CD4-positive, CD25-positive, alpha-beta regulatory T cell (primary cell): ENCODE measurements around the gene PTCRA. TPM values are rescaled to one million over a fixed set of nuclear protein-coding genes. Genes with fewer than 3 reads are reported as not detected.

ENCODE experiments used
- ATAC-seq, 2 donors: fragments of 150-1000 bp; cut with Tn5 transposase; one replicate each; pipeline ENCODE4 v1.10.0; 2021; ENCODE audit warnings: low read depth in 2 of 2, moderate number of reproducible peaks in 2 of 2, moderate library complexity in 1 of 2
- DNase-seq, 3 donors: peaks; one replicate each; pipeline versions ENCODE4 v3.0.0 to v3.0.0-alpha.2; 2012 to 2022; ENCODE audit warnings: mixed read lengths in 1 of 3
- H3K27ac ChIP-seq: one replicate; pipeline ENCODE4 v1.7.0; 2013; ENCODE audit warnings: mild to moderate bottlenecking, low read length; ENCODE audit not compliant: insufficient read depth, poor library complexity, severe bottlenecking
- H3K27me3 ChIP-seq: one replicate; pipeline ENCODE4 v1.7.0; 2013; ENCODE audit warnings: low read length; ENCODE audit not compliant: control insufficient read depth, insufficient read depth
- H3K36me3 ChIP-seq: one replicate; pipeline ENCODE4 v1.7.0; 2013; ENCODE audit warnings: mild to moderate bottlenecking, low read length, moderate library complexity; ENCODE audit not compliant: control insufficient read depth, insufficient read depth
- H3K4me1 ChIP-seq: 2 replicates; pipeline ENCODE4 v1.7.0; 2013; ENCODE audit warnings: mild to moderate bottlenecking, low read length; ENCODE audit not compliant: insufficient read depth, control insufficient read depth, poor library complexity, severe bottlenecking
- H3K4me3 ChIP-seq: one replicate; pipeline ENCODE4 v1.7.0; 2013; ENCODE audit warnings: low read depth, mild to moderate bottlenecking, low read length, moderate library complexity
- H3K9me3 ChIP-seq, 2 experiments: 1 replicate in 1 of 2; 2 replicates in 1 of 2; pipeline ENCODE4 v1.7.0; 2013; ENCODE audit warnings: low read length in 2 of 2, mild to moderate bottlenecking in 1 of 2, moderate library complexity in 1 of 2; ENCODE audit not compliant: control insufficient read depth in 2 of 2
- H3K27ac Mint-ChIP-seq, 3 donors: one replicate each; pipeline ENCODE4 v1.8.0; 2020 to 2022; ENCODE audit warnings: mild to moderate bottlenecking in 3 of 3, mixed read lengths in 3 of 3, moderate library complexity in 2 of 3
- H3K27me3 Mint-ChIP-seq: one replicate; pipeline ENCODE4 v1.8.0; 2022; ENCODE audit warnings: mild to moderate bottlenecking, mixed read lengths
- H3K36me3 Mint-ChIP-seq: one replicate; pipeline ENCODE4 v1.8.0; 2020; ENCODE audit warnings: mixed read lengths
- H3K4me1 Mint-ChIP-seq, 4 donors: one replicate each; pipeline ENCODE4 v1.8.0; 2020 to 2022; ENCODE audit warnings: mixed read lengths in 4 of 4, mild to moderate bottlenecking in 1 of 4
- H3K4me3 Mint-ChIP-seq, 4 donors: one replicate each; pipeline ENCODE4 v1.8.0; 2020 to 2022; ENCODE audit warnings: mild to moderate bottlenecking in 4 of 4, mixed read lengths in 4 of 4, moderate library complexity in 3 of 4
- H3K9me3 Mint-ChIP-seq, 7 donors: one replicate each; pipeline ENCODE4 v1.8.0; 2020 to 2022; ENCODE audit warnings: mixed read lengths in 7 of 7, mild to moderate bottlenecking in 3 of 7, moderate library complexity in 2 of 7
- polyA plus RNA-seq, 4 donors: library from polyadenylated mRNA; unstranded; fragments of 300-500 nt; fragmentation: Illumina TruSeq; gene quantifications; one replicate each; pipeline ENCODE4 v1.2.3, GENCODE V29; 2021
- total RNA-seq: library from RNA; stranded (reverse); gene quantifications from one replicate; pipeline ENCODE4 v1.2.3, GENCODE V29; 2022

PTCRA gene
- total and polyA plus RNA-seq, 5 donors from 2014 or later: 1.1 TPM; not detected in 4

DNA sequence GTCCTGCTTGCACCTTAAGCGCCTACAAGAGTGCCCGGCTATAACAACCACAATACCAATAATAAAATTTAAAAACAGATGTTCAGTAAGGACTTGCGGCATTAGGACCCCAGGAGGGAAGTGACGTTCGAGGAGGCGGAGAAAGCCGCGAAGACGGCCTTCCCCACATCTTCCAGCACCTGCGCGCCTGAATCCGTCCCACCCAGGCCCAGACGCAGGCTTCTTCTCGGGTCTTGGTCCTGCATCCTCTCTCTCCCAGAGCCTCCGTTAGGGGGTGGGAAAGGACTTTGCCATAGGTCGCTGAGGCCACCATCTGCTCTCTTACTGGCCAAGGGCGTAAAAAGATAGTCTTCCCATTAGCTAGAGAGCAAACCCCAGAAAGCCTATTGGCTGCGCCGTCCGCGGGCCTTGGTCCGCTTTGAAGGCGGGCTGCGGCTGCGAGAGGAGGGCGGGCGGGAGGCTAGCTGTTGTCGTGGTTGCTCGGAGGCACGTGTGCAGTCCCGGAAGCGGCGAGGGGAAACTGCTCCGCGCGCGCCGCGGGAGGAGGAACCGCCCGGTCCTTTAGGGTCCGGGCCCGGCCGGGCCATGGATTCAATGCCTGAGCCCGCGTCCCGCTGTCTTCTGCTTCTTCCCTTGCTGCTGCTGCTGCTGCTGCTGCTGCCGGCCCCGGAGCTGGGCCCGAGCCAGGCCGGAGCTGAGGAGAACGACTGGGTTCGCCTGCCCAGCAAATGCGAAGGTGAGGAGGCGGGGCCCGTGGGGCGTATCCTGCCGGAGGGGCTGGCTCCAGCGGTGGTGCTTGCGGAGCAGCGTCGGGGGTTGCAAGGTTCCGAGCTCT lies 13.3 kb downstream of the PTCRA start, which contains the start of gene CNPY3:
Gene CNPY3 (plus strand): TSS at position 495 of the 835 bp plus-strand sequence. CDS start 91 bp downstream, at position 586.
- peak within 1 kb of the TSS; percentile 97 for H3K27ac ChIP-seq
- H3K27me3 Mint-ChIP-seq: no peaks in the 10 kb centered on the region
- H3K4me1 ChIP-seq: peaks cover 60% of the 10 kb centered on the region
- H3K36me3 ChIP-seq: peaks cover 18% of the 10 kb centered on the region
- peaks cover 18 to 55% (median 32%) of the 10 kb centered on the region in 4 donors for H3K4me1 Mint-ChIP-seq
- H3K9me3 ChIP-seq: no peaks in the 10 kb centered on the region
- ATAC-seq (peak; percentile 87 to 89), DNase-seq (peak; percentile 91 to 99 (median 95))
- peaks cover 0 to 1% (median 0%) of the 10 kb centered on the region in 7 donors for H3K9me3 Mint-ChIP-seq
- H3K4me3 Mint-ChIP-seq: peak within 1 kb of the TSS; percentile 96 to 100 (median 99)
- no peaks in the 10 kb centered on the region for H3K27me3 ChIP-seq
- H3K27ac Mint-ChIP-seq: peak within 1 kb of the TSS; percentile 98 to 100 (median 100)
- H3K4me3 ChIP-seq: peak within 1 kb of the TSS; percentile 96
- H3K36me3 Mint-ChIP-seq: peaks cover 16% of the 10 kb centered on the region

GRCh38 chr6:42929821-42930360 lies 14.0 kb downstream of the PTCRA start:
- H3K4me1 ChIP-seq: peaks cover 60% of the 10 kb centered on the region
- Mint-ChIP-seq H3K27me3 (no peaks in the 10 kb centered on the region), H3K27ac (peak overlapping the region; percentile 98 to 100 (median 100)), H3K36me3 (peaks cover 16% of the 10 kb centered on the region), H3K4me1 (peaks cover 18 to 60% (median 34%) of the 10 kb centered on the region in 4 donors), H3K9me3 (peaks cover 0 to 1% (median 0%) of the 10 kb centered on the region in 7 donors), H3K4me3 (peak overlapping the region; percentile 96 to 100 (median 99))
- H3K36me3 ChIP-seq: peaks cover 23% of the 10 kb centered on the region
- peak overlapping the region; percentile 97 for H3K27ac ChIP-seq
- H3K9me3 ChIP-seq: no peaks in the 10 kb centered on the region
- ATAC-seq (peak; percentile 8), DNase-seq (peak in 2 of 3 donors; percentile 45 to 78)
- H3K4me3 ChIP-seq: peak overlapping the region; percentile 92
- H3K27me3 ChIP-seq: no peaks in the 10 kb centered on the region

- Histone ChIP-seq H3K27ac (peak overlapping the region; percentile 97), H3K27me3 (no peaks in the 10 kb centered on the region), H3K36me3 (peaks cover 48% of the 10 kb centered on the region), H3K9me3 (no peaks in the 10 kb centered on the region), H3K4me1 (peaks cover 57% of the 10 kb centered on the region), H3K4me3 (peak overlapping the region; percentile 37)
- ATAC-seq (no peak), DNase-seq (no peak)
- peaks cover 29% of the 10 kb centered on the region for H3K36me3 Mint-ChIP-seq
- peaks cover 18 to 70% (median 38%) of the 10 kb centered on the region in 4 donors for H3K4me1 Mint-ChIP-seq
- H3K27me3 Mint-ChIP-seq: no peaks in the 10 kb centered on the region
- H3K4me3 Mint-ChIP-seq: peak overlapping the region; percentile 10 to 100 (median 71)
- H3K27ac Mint-ChIP-seq: peak overlapping the region; percentile 82 to 93 (median 90)
- peaks cover 0 to 1% (median 0%) of the 10 kb centered on the region in 7 donors for H3K9me3 Mint-ChIP-seq
These were observed 16.6 kb downstream of the PTCRA start for GRCh38 chr6:42932412-42932811.

DNA sequence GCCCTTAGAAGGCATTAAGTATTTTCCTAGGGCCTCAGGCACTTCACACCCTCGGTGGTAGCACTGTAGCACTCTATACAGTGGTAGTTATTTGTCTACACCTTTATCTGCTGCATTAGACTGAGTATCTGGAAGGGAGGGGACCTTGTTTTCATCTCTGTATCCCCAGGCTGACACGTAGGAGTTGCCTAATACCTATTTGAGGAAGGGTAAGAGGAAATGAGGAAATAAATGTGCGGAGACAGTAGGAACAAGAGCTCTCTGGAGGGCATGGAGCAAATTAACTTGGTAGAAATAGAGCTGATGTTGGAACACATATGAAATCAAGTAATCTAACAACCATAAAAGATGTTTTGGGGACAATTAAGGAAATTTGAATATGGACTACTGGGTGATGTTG lies 17.4 kb downstream of the PTCRA start:
- Histone ChIP-seq H3K4me1 (peaks cover 55% of the 10 kb centered on the region), H3K9me3 (no peaks in the 10 kb centered on the region), H3K36me3 (peaks cover 56% of the 10 kb centered on the region), H3K27me3 (no peaks in the 10 kb centered on the region), H3K27ac (no peak overlapping the region), H3K4me3 (peak overlapping the region; percentile 37)
- Mint-ChIP-seq H3K36me3 (peaks cover 34% of the 10 kb centered on the region), H3K4me3 (peak overlapping the region; percentile 10 to 100 (median 80)), H3K27me3 (no peaks in the 10 kb centered on the region), H3K4me1 (peaks cover 23 to 70% (median 42%) of the 10 kb centered on the region in 4 donors), H3K27ac (peak overlapping the region; percentile 64 to 93 (median 82)), H3K9me3 (peaks cover 0 to 1% (median 0%) of the 10 kb centered on the region in 7 donors)
- ATAC-seq (no peak), DNase-seq (no peak)

DNA sequence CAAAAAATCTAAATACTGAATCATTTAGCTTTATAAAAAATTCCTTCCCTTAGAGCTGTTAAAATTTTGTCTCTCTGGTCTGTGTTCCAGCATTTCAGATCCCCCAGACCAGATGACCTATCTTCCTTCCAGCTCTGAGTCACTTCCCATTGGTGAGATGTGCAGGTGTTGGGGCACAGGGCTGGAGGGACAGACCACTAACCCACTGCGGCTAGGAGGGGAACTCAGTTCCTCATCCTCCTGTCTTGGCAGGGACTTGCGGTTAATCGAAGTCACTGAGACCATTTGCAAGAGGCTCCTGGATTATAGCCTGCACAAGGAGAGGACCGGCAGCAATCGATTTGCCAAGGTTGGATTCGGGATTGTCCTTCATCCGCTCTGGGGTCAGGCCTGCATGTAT lies 19.5 kb downstream of the PTCRA start:
- Histone ChIP-seq H3K36me3 (peaks cover 75% of the 10 kb centered on the region), H3K9me3 (no peaks in the 10 kb centered on the region), H3K27ac (no peak overlapping the region), H3K4me1 (peaks cover 38% of the 10 kb centered on the region), H3K27me3 (no peaks in the 10 kb centered on the region), H3K4me3 (no peak overlapping the region)
- Mint-ChIP-seq H3K9me3 (no peaks in the 10 kb centered on the region), H3K27ac (peak overlapping the region in 2 of 3 donors; percentile 29 to 65), H3K36me3 (peaks cover 41% of the 10 kb centered on the region), H3K27me3 (no peaks in the 10 kb centered on the region), H3K4me3 (peak overlapping the region in 1 of 4 donors; percentile 35), H3K4me1 (peaks cover 17 to 53% (median 30%) of the 10 kb centered on the region in 4 donors)
- no peak for DNase-seq
- ATAC-seq: no peak

DNA sequence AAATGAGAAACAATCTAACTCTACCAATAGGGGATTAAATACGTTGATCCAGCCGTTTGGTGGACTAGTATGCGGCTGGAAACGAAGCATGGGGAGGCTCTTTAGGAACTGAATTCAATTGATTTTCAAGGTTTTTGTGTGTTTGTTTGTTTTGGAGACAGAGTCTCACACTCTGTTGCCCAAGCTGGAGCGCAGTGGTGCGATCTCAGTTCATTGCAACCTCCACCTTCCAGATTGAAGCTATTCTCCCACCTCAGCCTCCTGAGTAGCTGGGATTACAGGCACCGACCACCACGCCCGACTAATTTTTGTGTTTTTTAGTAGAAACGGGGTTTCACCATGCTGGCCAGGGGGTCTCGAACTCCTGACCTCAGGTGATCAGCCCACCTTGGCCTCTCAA lies 20.5 kb downstream of the PTCRA start:
- Mint-ChIP-seq H3K9me3 (no peaks in the 10 kb centered on the region), H3K27ac (peak overlapping the region in 2 of 3 donors; percentile 22 to 29), H3K4me1 (peaks cover 17 to 42% (median 29%) of the 10 kb centered on the region in 4 donors), H3K36me3 (peaks cover 41% of the 10 kb centered on the region), H3K27me3 (no peaks in the 10 kb centered on the region), H3K4me3 (no peak overlapping the region)
- DNase-seq: no peak
- H3K9me3 ChIP-seq: no peaks in the 10 kb centered on the region
- peaks cover 83% of the 10 kb centered on the region for H3K36me3 ChIP-seq
- H3K27ac ChIP-seq: no peak overlapping the region
- no peak overlapping the region for H3K4me3 ChIP-seq
- peaks cover 28% of the 10 kb centered on the region for H3K4me1 ChIP-seq
- ATAC-seq: no peak
- H3K27me3 ChIP-seq: no peaks in the 10 kb centered on the region

- Mint-ChIP-seq H3K9me3 (no peaks in the 10 kb centered on the region), H3K36me3 (peaks cover 35% of the 10 kb centered on the region), H3K27ac (peak overlapping the region; percentile 76 to 82 (median 82)), H3K4me3 (no peak overlapping the region), H3K4me1 (peaks cover 12 to 29% (median 18%) of the 10 kb centered on the region in 4 donors), H3K27me3 (no peaks in the 10 kb centered on the region)
- DNase-seq (no peak), ATAC-seq (no peak)
- Histone ChIP-seq H3K36me3 (peaks cover 79% of the 10 kb centered on the region), H3K4me1 (peaks cover 14% of the 10 kb centered on the region), H3K27ac (no peak overlapping the region), H3K27me3 (no peaks in the 10 kb centered on the region), H3K4me3 (no peak overlapping the region), H3K9me3 (no peaks in the 10 kb centered on the region)
These were observed 21.9 kb downstream of the PTCRA start for GRCh38 chr6:42937548-42938427.
